ENCODE measurements around the gene DOLPP1.
"Not testable (repeated sequence)": the region's sequence is repeated elsewhere in the genome, so short reads cannot be mapped to it uniquely, and the experiment has no call there.

DOLPP1 gene

DNA sequence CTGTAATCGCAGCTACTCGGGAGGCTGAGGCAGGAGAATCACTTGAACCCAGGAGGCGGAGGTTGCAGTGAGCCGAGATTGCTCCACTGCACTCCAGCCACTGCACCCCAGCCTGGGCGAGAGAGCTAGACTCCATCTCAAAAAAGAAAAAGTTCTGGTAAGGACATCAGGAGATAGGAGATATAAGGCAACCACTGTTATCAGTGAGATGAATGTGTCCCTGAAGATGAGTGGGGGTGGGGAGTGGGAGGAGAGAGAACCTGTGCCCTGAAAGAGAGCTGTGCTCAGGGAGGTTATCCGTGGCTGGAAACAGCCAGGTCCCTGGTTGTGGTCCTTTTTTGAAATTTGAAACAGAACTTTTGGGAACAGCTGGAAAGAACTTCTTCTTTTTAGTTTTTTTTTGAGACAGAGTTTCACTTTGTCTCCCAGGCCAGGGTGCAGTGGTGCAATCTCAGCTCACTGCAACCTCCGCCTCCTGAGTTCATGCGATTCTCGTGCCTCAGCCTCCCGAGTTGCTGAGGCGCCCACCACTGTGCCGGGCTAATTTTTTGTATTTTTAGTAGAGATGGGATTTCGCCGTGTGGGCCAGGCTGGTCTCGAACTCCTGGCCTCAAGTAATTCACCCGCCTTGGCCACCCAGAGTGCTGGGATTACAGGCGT, 32.9 kb downstream of the DOLPP1 start:
- TF ChIP-seq ZFX (IDR thresholded peaks at IDR 0.05; ENCODE audit: borderline replicate concordance): no peak
- TF ChIP-seq, protein P1, sequence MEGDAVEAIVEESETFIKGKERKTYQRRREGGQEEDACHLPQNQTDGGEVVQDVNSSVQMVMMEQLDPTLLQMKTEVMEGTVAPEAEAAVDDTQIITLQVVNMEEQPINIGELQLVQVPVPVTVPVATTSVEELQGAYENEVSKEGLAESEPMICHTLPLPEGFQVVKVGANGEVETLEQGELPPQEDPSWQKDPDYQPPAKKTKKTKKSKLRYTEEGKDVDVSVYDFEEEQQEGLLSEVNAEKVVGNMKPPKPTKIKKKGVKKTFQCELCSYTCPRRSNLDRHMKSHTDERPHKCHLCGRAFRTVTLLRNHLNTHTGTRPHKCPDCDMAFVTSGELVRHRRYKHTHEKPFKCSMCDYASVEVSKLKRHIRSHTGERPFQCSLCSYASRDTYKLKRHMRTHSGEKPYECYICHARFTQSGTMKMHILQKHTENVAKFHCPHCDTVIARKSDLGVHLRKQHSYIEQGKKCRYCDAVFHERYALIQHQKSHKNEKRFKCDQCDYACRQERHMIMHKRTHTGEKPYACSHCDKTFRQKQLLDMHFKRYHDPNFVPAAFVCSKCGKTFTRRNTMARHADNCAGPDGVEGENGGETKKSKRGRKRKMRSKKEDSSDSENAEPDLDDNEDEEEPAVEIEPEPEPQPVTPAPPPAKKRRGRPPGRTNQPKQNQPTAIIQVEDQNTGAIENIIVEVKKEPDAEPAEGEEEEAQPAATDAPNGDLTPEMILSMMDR (IDR thresholded peaks at IDR 0.05): no peak

DNA sequence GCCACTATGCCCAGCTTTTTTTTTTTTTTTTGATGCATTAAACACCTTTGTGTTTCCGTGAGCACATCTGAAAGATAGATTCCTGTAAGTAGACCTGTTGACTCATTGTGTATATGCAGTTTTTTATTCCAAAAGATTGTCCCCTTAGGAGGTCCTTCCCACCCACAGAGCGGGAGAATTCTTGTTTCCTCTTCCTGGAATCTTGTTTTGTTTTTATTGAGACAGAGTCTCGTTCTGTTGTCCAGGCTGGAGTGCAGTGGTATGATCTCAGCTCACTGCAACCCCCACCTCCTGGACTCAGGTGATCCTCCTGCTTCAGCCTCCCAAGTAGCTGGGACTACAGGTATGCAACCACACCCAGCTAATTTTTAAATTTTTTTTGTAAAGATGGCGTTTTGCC, 37.9 kb downstream of the DOLPP1 start:
- TF ChIP-seq, protein P1 (IDR thresholded peaks at IDR 0.05): no peak
- no peak for TF ChIP-seq ZFX (IDR thresholded peaks at IDR 0.05; ENCODE audit: borderline replicate concordance)
- no peak overlapping the region for H3K27ac ChIP-seq

More for the DNA sequence above, 32.9 kb downstream of the DOLPP1 start:
- H3K27ac ChIP-seq: peak overlapping the region; percentile 60

DNA sequence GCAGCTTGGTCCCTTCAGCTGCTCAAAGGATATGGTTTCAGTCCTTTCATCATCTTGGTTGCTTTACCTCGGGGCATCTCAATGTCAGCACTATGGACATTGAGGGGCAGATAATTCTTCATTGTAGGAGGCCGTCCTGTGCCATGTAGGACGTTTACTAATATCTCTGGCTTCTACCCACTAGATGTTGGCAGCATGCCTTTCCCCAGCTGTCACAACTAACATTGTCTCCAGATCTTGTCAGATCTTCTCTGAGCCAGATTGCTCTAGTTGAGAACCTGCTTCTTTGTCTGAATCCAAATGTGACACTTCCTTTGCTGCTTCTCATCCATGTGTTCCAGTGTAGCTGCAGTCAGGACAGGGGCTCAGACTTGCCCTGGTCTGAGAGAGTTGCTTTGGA, 40.6 kb downstream of the DOLPP1 start:
- no peak overlapping the region for H3K27ac ChIP-seq
- TF ChIP-seq, protein P1 (IDR thresholded peaks at IDR 0.05): no peak
- TF ChIP-seq ZFX (IDR thresholded peaks at IDR 0.05; ENCODE audit: borderline replicate concordance): no peak

DNA sequence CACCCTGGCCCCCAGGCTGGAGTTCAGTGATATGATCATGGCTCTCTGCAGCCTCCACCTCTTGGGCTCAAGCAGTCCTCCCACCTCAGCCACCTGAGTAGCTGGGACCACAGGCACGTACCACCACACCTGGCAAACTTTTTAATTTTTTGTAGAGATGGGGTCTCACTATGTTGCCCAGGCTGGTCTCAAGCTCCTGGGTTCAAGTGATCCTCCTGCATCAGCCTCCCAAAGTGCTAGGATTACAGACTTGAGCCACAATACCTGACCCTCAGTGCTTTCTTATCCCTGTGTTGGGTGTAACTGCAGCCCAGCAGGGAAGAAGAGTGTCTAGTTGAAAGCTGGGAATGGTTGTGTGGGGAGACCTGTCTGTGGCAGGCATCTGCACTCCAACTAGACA, 41.2 kb downstream of the DOLPP1 start:
- TF ChIP-seq, protein P1 (IDR thresholded peaks at IDR 0.05): no peak
- TF ChIP-seq ZFX (IDR thresholded peaks at IDR 0.05; ENCODE audit: borderline replicate concordance): no peak
- H3K27ac ChIP-seq: no peak overlapping the region

DNA sequence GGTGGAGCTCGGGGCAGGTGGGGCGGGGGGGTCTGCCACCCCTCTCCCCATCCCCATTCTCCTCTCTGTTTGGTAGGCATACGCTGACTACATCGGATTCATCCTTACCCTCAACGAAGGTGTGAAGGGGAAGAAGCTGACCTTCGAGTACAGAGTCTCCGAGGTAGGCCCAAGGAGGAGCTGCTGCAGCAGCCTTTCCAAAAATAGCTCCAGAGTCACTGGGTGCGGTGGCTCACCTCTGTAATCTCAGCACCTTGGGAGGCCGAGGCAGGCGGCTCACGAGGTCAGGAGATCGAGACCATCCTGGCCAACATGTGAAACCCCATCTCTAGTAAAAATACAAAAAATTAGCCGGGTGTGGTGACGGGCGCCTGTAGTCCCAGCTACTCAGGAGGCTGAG, 42.1 kb downstream of the DOLPP1 start:
- not testable (repeated sequence) for H3K27ac ChIP-seq

DNA sequence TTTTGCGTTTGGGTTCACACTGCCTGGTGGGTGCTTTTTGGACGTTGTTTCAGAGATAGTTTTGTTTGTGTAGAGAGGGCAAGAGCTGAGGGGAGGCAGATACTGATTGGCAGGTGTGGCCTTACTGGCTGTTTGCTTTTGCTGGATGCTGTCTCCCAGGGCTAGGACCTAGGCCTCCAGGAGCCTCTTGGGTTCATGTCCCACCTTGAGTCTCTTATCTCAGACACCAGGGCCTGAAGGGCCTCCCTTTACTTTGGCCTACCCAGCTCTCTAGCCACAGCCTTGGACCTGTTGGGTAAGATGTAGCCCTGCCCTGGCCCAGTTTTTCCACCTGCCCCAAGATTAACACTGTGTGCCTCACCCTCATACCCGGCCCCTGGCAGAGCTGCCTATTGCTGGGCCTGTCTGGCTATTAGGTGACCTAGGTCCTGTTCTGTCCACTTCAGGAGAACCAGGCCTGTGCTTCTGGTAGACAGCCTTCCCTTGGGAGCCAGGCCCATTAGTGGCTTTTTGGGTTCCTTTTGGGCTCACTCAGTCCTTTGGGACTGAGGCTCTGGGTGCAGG, 43.7 kb downstream of the DOLPP1 start:
- TF ChIP-seq, protein P1 (IDR thresholded peaks at IDR 0.05): no peak
- no peak for TF ChIP-seq ZFX (IDR thresholded peaks at IDR 0.05; ENCODE audit: borderline replicate concordance)
- H3K27ac ChIP-seq: no peak overlapping the region

DNA sequence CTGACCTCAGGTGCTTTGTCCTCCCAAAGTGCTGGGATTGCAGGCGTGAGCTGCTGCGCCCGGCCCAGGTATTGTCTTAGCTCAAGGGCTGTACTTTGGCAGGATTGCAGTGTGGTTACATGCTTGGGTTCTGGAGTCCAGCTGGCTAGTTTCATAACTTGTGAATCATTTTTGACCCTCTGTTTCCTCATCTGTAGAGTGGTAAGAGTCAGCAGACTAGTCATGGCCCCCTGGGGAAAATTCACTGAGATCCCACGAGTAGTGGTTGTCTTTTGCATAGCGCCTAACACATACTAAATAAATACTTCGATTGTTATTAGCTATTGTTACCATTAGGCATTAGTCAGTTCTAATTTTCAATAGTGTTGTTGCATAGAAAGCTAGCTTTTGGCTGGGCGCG, 44.6 kb downstream of the DOLPP1 start:
- no peak for TF ChIP-seq ZFX (IDR thresholded peaks at IDR 0.05; ENCODE audit: borderline replicate concordance)
- TF ChIP-seq, protein P1 (IDR thresholded peaks at IDR 0.05): no peak
- no peak overlapping the region for H3K27ac ChIP-seq
